Measurements from ENCODE around the gene GNA15.

Gene GNA15

GRCh38 chr19:3132971-3133792 is 2.7 kb upstream of the GNA15 start:
- Histone ChIP-seq H3K4me3 (ENCODE audit: low read depth, low read length) (no peak overlapping the region), H3K27ac (ENCODE audit: extremely low read depth, low read depth, low read length) (no peak overlapping the region), H3K9me3 (ENCODE audit: control insufficient read depth, insufficient read depth, low read depth, low read length) (no peaks in the 10 kb centered on the region), H3K36me3 (ENCODE audit: control insufficient read depth in 2 of 2, insufficient read depth in 1 of 2, low read length in 2 of 2) (no peaks in the 10 kb centered on the region), H3K4me1 (ENCODE audit: control insufficient read depth, insufficient read depth, low read length) (no peaks in the 10 kb centered on the region)
- no peak for TF ChIP-seq ZNF157 (tag by site-specific recombination; IDR thresholded peaks at IDR 0.05)
- no peak for TF ChIP-seq ZNF174 (tag by site-specific recombination; IDR thresholded peaks at IDR 0.05)
- TF ChIP-seq CTCF (tag by site-specific recombination; IDR thresholded peaks at IDR 0.05): no peak
- peak; percentile 80 for TF ChIP-seq ZIC2 (tag by site-specific recombination; IDR thresholded peaks at IDR 0.05)
- no peak for TF ChIP-seq ZNF416 (tag by site-specific recombination; IDR thresholded peaks at IDR 0.05)
- no peak for TF ChIP-seq TCF7L2 (IDR thresholded peaks at IDR 0.05; ENCODE audit: borderline replicate concordance, low read depth, low read length)
- no peak for TF ChIP-seq PBX3 (CRISPR knock-in tag; IDR thresholded peaks at IDR 0.05)
- peak; percentile 52; the same call in 1 of the 2 replicates for TF ChIP-seq ZBTB8A (tag by site-specific recombination; IDR thresholded peaks at IDR 0.05)
- no peak for TF ChIP-seq ZBTB49 (tag by site-specific recombination; IDR thresholded peaks at IDR 0.05; ENCODE audit: low read depth)
- TF ChIP-seq ZBTB21 (tag by site-specific recombination; IDR thresholded peaks at IDR 0.05): no peak
- no peak for TF ChIP-seq MZF1 (tag by site-specific recombination; IDR thresholded peaks at IDR 0.05; ENCODE audit: borderline replicate concordance)
- TF ChIP-seq GLIS1 (tag by site-specific recombination; IDR thresholded peaks at IDR 0.05): peak; percentile 79
- no peak for TF ChIP-seq SETDB1 (IDR thresholded peaks at IDR 0.05; ENCODE audit: insufficient read length, low read length)
- no peak for TF ChIP-seq ZNF202 (tag by site-specific recombination; IDR thresholded peaks at IDR 0.05; ENCODE audit: borderline replicate concordance)
- CTCF ChIA-PET: interaction anchor here (0.6 to 1.6 kb wide), 5 partner anchors 7 to 30 kb away, joined by 3 to 7 read pairs (median 3); no protein-coding TSS in a partner anchor
- POLR2A ChIA-PET: no interaction called here

- no peak overlapping the region for H3K27ac ChIP-seq (ENCODE audit: extremely low read depth, low read depth, low read length)
- POLR2A ChIA-PET: no interaction called here
- CTCF ChIA-PET: interaction anchor here (1.3 kb wide), 1 partner anchor 28 kb away, joined by 3 read pairs; no protein-coding TSS in a partner anchor
- H3K9me3 ChIP-seq (ENCODE audit: control insufficient read depth, insufficient read depth, low read depth, low read length): no peaks in the 10 kb centered on the region
- H3K4me3 ChIP-seq (ENCODE audit: low read depth, low read length): no peak overlapping the region
- TF ChIP-seq ZNF670 (tag by site-specific recombination; IDR thresholded peaks at IDR 0.05; ENCODE audit: low read depth) (no peak), ZNF571 (tag by site-specific recombination; IDR thresholded peaks at IDR 0.05) (no peak), ZFHX2 (tag by site-specific recombination; conservative IDR thresholded peaks at IDR 0.05) (no peak)
- H3K4me1 ChIP-seq (ENCODE audit: control insufficient read depth, insufficient read depth, low read length): no peaks in the 10 kb centered on the region
- H3K36me3 ChIP-seq (ENCODE audit: control insufficient read depth in 2 of 2, insufficient read depth in 1 of 2, low read length in 2 of 2): no peaks in the 10 kb centered on the region
Measured at GRCh38 chr19:3133793-3134116, 2.1 kb upstream of the GNA15 start.
